ENCODE results near the gene CAMLG. TPM values are rescaled to one million over a fixed set of nuclear protein-coding genes. Genes with fewer than 3 reads are reported as not detected.

The CAMLG gene
- total and polyA plus RNA-seq, 5 donors from 2014 or later, result 32.3 to 43.7 (median 43.1) TPM

DNA sequence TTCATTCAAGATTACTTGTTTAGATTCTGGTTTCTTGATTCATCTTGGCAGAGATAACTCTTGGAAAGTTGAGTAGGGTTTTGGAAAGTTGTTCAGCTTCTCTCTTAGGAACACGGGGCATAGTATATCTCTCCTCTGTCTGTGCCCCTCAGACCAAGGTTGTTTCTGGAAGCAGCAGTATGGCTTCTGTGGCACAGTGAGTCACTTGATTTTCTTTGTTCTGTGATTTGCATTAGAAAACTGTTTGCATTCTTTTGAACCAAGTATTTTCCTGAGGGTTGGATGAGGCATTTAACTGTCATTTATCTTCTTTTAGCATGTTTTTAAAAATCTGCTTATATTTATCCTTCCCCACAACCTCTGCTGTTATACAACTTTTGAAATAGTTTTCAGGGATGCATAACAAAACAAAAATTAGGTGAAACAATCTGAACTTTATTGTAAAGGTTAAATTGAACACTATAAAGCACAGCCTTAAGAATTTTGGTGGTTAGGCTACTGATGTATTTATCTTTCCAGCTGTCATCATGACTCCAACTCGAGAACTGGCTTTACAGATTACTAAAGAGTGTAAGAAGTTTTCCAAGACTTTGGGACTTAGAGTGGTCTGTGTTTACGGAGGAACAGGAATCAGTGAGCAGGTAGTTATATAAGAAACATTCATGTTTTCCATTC, 46.7 kb downstream of the CAMLG start:
- Histone ChIP-seq H3K4me3 (ENCODE audit: low read depth, low read length) (no peak overlapping the region), H3K9me3 (ENCODE audit: control insufficient read depth in 2 of 2, low read length in 2 of 2) (no peaks in the 10 kb centered on the region), H3K27ac (ENCODE audit: insufficient read depth, low read length, poor library complexity, severe bottlenecking) (no peak overlapping the region), H3K27me3 (ENCODE audit: control insufficient read depth, insufficient read depth, low read length) (no peaks in the 10 kb centered on the region), H3K36me3 (ENCODE audit: control insufficient read depth, insufficient read depth, low read length) (peaks cover 85% of the 10 kb centered on the region), H3K4me1 (ENCODE audit: control insufficient read depth, insufficient read depth, low read length, poor library complexity, severe bottlenecking) (no peaks in the 10 kb centered on the region)
- peaks cover 0 to 5% (median 0%) of the 10 kb centered on the region in 4 donors for H3K4me1 Mint-ChIP-seq
- H3K4me3 Mint-ChIP-seq, result no peak overlapping the region
- H3K27ac Mint-ChIP-seq, result peak overlapping the region in 1 of 3 donors; percentile 25
- no peaks in the 10 kb centered on the region for H3K9me3 Mint-ChIP-seq
- no peaks in the 10 kb centered on the region for H3K27me3 Mint-ChIP-seq
- peaks cover 41% of the 10 kb centered on the region for H3K36me3 Mint-ChIP-seq
- DNase-seq, result no peak
- no peak for ATAC-seq (ENCODE audit: low read depth in 2 of 2)

DNA sequence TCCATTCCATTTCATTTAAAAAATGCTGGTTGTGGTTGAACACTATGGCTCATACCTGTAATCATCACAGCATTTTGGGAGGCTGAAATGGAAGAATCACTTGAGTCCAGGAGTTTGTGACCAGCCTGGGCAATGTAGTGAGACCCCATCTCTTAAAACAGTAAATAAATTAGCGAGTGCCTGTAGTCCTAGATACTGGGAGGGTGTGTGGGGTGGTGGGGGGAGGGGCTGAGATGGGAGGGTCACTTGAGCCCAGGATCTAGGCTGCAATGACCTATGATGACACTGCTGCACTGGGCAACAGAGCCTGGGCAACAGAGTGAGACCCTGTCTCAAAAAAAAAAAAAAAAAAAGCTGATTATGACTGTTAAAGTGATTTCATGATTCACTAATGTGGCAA, 49.3 kb downstream of the CAMLG start:
- H3K36me3 Mint-ChIP-seq, result peaks cover 49% of the 10 kb centered on the region
- no peak for ATAC-seq (ENCODE audit: low read depth in 2 of 2)
- H3K27me3 Mint-ChIP-seq, result no peaks in the 10 kb centered on the region
- H3K9me3 Mint-ChIP-seq, result no peaks in the 10 kb centered on the region
- H3K27ac Mint-ChIP-seq, result no peak overlapping the region
- no peak for DNase-seq
- H3K36me3 ChIP-seq (ENCODE audit: control insufficient read depth, insufficient read depth, low read length), result peaks cover 89% of the 10 kb centered on the region
- peaks cover 0 to 5% (median 0%) of the 10 kb centered on the region in 4 donors for H3K4me1 Mint-ChIP-seq
- H3K4me3 Mint-ChIP-seq, result no peak overlapping the region
- no peak overlapping the region for H3K27ac ChIP-seq (ENCODE audit: insufficient read depth, low read length, poor library complexity, severe bottlenecking)
- no peaks in the 10 kb centered on the region for H3K27me3 ChIP-seq (ENCODE audit: control insufficient read depth, insufficient read depth, low read length)
- H3K4me3 ChIP-seq (ENCODE audit: low read depth, low read length), result no peak overlapping the region
- no peaks in the 10 kb centered on the region for H3K4me1 ChIP-seq (ENCODE audit: control insufficient read depth, insufficient read depth, low read length, poor library complexity, severe bottlenecking)
- no peaks in the 10 kb centered on the region for H3K9me3 ChIP-seq (ENCODE audit: control insufficient read depth in 2 of 2, low read length in 2 of 2)

DNA sequence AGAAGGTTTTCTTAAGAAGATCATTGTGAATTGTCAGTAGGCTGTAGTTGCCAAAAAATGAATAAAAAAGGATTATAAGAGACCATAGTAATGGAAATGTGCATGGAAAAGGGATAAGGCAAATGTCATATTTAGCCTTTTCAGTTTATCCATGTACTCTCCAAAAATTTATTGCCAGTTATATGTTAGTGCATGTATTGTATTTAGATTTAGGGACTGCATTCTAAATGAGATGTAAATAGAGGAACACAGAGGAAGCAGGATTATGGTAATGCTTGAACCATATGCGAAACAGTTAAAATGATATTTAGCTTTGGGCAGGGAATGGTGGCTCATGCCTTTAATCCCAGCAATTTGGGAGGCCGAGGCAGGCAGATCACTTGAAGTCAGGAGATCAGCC, 53.2 kb downstream of the CAMLG start:
- H3K27ac ChIP-seq (ENCODE audit: insufficient read depth, low read length, poor library complexity, severe bottlenecking), result no peak overlapping the region
- H3K27me3 ChIP-seq (ENCODE audit: control insufficient read depth, insufficient read depth, low read length), result no peaks in the 10 kb centered on the region
- DNase-seq (no peak), ATAC-seq (ENCODE audit: low read depth in 2 of 2) (no peak)
- H3K9me3 ChIP-seq (ENCODE audit: control insufficient read depth in 2 of 2, low read length in 2 of 2), result no peaks in the 10 kb centered on the region
- peaks cover 53% of the 10 kb centered on the region for H3K36me3 Mint-ChIP-seq
- no peak overlapping the region for H3K4me3 Mint-ChIP-seq
- no peaks in the 10 kb centered on the region for H3K27me3 Mint-ChIP-seq
- no peaks in the 10 kb centered on the region for H3K4me1 Mint-ChIP-seq
- peak overlapping the region in 1 of 3 donors; percentile 42 for H3K27ac Mint-ChIP-seq
- H3K4me3 ChIP-seq (ENCODE audit: low read depth, low read length), result no peak overlapping the region
- no peaks in the 10 kb centered on the region for H3K4me1 ChIP-seq (ENCODE audit: control insufficient read depth, insufficient read depth, low read length, poor library complexity, severe bottlenecking)
- no peaks in the 10 kb centered on the region for H3K9me3 Mint-ChIP-seq
- H3K36me3 ChIP-seq (ENCODE audit: control insufficient read depth, insufficient read depth, low read length), result peaks cover 89% of the 10 kb centered on the region

- ATAC-seq (ENCODE audit: low read depth in 2 of 2) (no peak), DNase-seq (no peak)
- Histone ChIP-seq H3K27ac (ENCODE audit: insufficient read depth, low read length, poor library complexity, severe bottlenecking) (no peak overlapping the region), H3K9me3 (ENCODE audit: control insufficient read depth in 2 of 2, low read length in 2 of 2) (no peaks in the 10 kb centered on the region), H3K4me1 (ENCODE audit: control insufficient read depth, insufficient read depth, low read length, poor library complexity, severe bottlenecking) (no peaks in the 10 kb centered on the region), H3K4me3 (ENCODE audit: low read depth, low read length) (no peak overlapping the region), H3K27me3 (ENCODE audit: control insufficient read depth, insufficient read depth, low read length) (no peaks in the 10 kb centered on the region), H3K36me3 (ENCODE audit: control insufficient read depth, insufficient read depth, low read length) (peaks cover 88% of the 10 kb centered on the region)
- H3K4me1 Mint-ChIP-seq, result no peaks in the 10 kb centered on the region
- no peaks in the 10 kb centered on the region for H3K9me3 Mint-ChIP-seq
- H3K27me3 Mint-ChIP-seq, result no peaks in the 10 kb centered on the region
- peaks cover 49% of the 10 kb centered on the region for H3K36me3 Mint-ChIP-seq
- no peak overlapping the region for H3K4me3 Mint-ChIP-seq
- no peak overlapping the region for H3K27ac Mint-ChIP-seq
Measured at GRCh38 chr5:134792286-134792685, 53.9 kb downstream of the CAMLG start.

DNA sequence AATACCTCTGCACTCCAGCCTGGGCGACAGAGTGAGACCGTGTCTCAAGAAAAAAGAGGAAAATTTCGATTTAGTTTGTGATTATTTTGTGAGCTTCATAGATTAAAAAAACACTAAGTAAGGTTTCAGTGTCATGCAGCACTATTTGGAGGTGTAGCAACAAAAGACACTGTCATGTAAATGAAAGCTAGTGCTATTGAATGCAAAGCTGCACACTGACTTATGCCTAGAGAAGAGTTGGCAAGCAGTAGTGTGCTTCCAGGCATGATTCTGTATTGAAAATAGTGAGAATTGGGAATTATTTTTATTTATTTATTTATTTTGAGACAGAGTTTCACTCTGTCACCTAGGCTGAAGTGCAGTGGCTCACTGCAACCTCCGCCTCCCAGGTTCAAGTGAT, 54.8 kb downstream of the CAMLG start:
- H3K4me3 Mint-ChIP-seq, result no peak overlapping the region
- ATAC-seq (ENCODE audit: low read depth in 2 of 2), result no peak
- no peaks in the 10 kb centered on the region for H3K9me3 Mint-ChIP-seq
- peaks cover 52% of the 10 kb centered on the region for H3K36me3 Mint-ChIP-seq
- H3K27me3 ChIP-seq (ENCODE audit: control insufficient read depth, insufficient read depth, low read length), result no peaks in the 10 kb centered on the region
- no peak overlapping the region for H3K27ac Mint-ChIP-seq
- H3K4me3 ChIP-seq (ENCODE audit: low read depth, low read length), result no peak overlapping the region
- no peaks in the 10 kb centered on the region for H3K27me3 Mint-ChIP-seq
- H3K36me3 ChIP-seq (ENCODE audit: control insufficient read depth, insufficient read depth, low read length), result peaks cover 91% of the 10 kb centered on the region
- DNase-seq, result no peak
- no peak overlapping the region for H3K27ac ChIP-seq (ENCODE audit: insufficient read depth, low read length, poor library complexity, severe bottlenecking)
- no peaks in the 10 kb centered on the region for H3K4me1 ChIP-seq (ENCODE audit: control insufficient read depth, insufficient read depth, low read length, poor library complexity, severe bottlenecking)
- H3K9me3 ChIP-seq (ENCODE audit: control insufficient read depth in 2 of 2, low read length in 2 of 2), result no peaks in the 10 kb centered on the region
- no peaks in the 10 kb centered on the region for H3K4me1 Mint-ChIP-seq

DNA sequence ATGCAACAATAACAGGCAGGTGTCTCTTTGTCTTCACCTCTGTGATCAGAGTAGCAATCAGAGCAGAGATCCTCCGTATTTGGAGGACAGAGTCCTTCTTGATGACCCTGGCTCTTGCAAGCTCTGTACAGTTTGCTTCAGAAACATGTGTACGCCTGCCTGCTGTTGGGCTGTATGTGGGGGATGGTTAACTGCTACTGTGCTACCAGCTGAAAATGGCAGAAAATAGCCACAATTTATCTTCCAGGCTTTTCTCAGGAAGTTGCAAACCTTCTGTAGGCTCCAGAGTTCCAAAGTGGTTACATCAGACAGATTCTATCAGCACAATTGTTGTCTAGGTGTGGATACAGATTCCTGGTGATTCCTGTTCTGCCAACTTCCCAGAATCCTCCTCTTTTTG, 55.7 kb downstream of the CAMLG start:
- Mint-ChIP-seq H3K27me3 (no peaks in the 10 kb centered on the region), H3K36me3 (peaks cover 58% of the 10 kb centered on the region), H3K4me1 (no peaks in the 10 kb centered on the region), H3K27ac (peak overlapping the region in 2 of 3 donors; percentile 4 to 63), H3K4me3 (no peak overlapping the region), H3K9me3 (no peaks in the 10 kb centered on the region)
- no peak for DNase-seq
- H3K9me3 ChIP-seq (ENCODE audit: control insufficient read depth in 2 of 2, low read length in 2 of 2), result no peaks in the 10 kb centered on the region
- no peak for ATAC-seq (ENCODE audit: low read depth in 2 of 2)
- no peak overlapping the region for H3K4me3 ChIP-seq (ENCODE audit: low read depth, low read length)
- no peaks in the 10 kb centered on the region for H3K27me3 ChIP-seq (ENCODE audit: control insufficient read depth, insufficient read depth, low read length)
- no peak overlapping the region for H3K27ac ChIP-seq (ENCODE audit: insufficient read depth, low read length, poor library complexity, severe bottlenecking)
- peaks cover 92% of the 10 kb centered on the region for H3K36me3 ChIP-seq (ENCODE audit: control insufficient read depth, insufficient read depth, low read length)
- H3K4me1 ChIP-seq (ENCODE audit: control insufficient read depth, insufficient read depth, low read length, poor library complexity, severe bottlenecking), result no peaks in the 10 kb centered on the region

GRCh38 chr5:134794819-134795218, 56.5 kb downstream of the CAMLG start:
- H3K27ac Mint-ChIP-seq, result no peak overlapping the region
- peaks cover 60% of the 10 kb centered on the region for H3K36me3 Mint-ChIP-seq
- no peaks in the 10 kb centered on the region for H3K4me1 Mint-ChIP-seq
- H3K4me3 Mint-ChIP-seq, result no peak overlapping the region
- no peaks in the 10 kb centered on the region for H3K9me3 Mint-ChIP-seq
- DNase-seq (no peak), ATAC-seq (ENCODE audit: low read depth in 2 of 2) (no peak)
- Histone ChIP-seq H3K4me1 (ENCODE audit: control insufficient read depth, insufficient read depth, low read length, poor library complexity, severe bottlenecking) (no peaks in the 10 kb centered on the region), H3K36me3 (ENCODE audit: control insufficient read depth, insufficient read depth, low read length) (peaks cover 90% of the 10 kb centered on the region), H3K27me3 (ENCODE audit: control insufficient read depth, insufficient read depth, low read length) (no peaks in the 10 kb centered on the region), H3K9me3 (ENCODE audit: control insufficient read depth in 2 of 2, low read length in 2 of 2) (no peaks in the 10 kb centered on the region), H3K27ac (ENCODE audit: insufficient read depth, low read length, poor library complexity, severe bottlenecking) (no peak overlapping the region), H3K4me3 (ENCODE audit: low read depth, low read length) (no peak overlapping the region)
- no peaks in the 10 kb centered on the region for H3K27me3 Mint-ChIP-seq

GRCh38 chr5:134798468-134798867, 60.1 kb downstream of the CAMLG start:
- H3K4me3 ChIP-seq (ENCODE audit: low read depth, low read length), result no peak overlapping the region
- Mint-ChIP-seq H3K27me3 (no peaks in the 10 kb centered on the region), H3K4me3 (no peak overlapping the region), H3K4me1 (peaks cover 0 to 2% (median 2%) of the 10 kb centered on the region in 4 donors), H3K27ac (no peak overlapping the region), H3K9me3 (no peaks in the 10 kb centered on the region), H3K36me3 (peaks cover 41% of the 10 kb centered on the region)
- ATAC-seq (ENCODE audit: low read depth in 2 of 2) (no peak), DNase-seq (no peak)
- peaks cover 66% of the 10 kb centered on the region for H3K36me3 ChIP-seq (ENCODE audit: control insufficient read depth, insufficient read depth, low read length)
- H3K27me3 ChIP-seq (ENCODE audit: control insufficient read depth, insufficient read depth, low read length), result no peaks in the 10 kb centered on the region
- H3K27ac ChIP-seq (ENCODE audit: insufficient read depth, low read length, poor library complexity, severe bottlenecking), result no peak overlapping the region
- no peaks in the 10 kb centered on the region for H3K9me3 ChIP-seq (ENCODE audit: control insufficient read depth in 2 of 2, low read length in 2 of 2)
- no peaks in the 10 kb centered on the region for H3K4me1 ChIP-seq (ENCODE audit: control insufficient read depth, insufficient read depth, low read length, poor library complexity, severe bottlenecking)
